ENCODE results near the gene MACROD2.

DNA sequence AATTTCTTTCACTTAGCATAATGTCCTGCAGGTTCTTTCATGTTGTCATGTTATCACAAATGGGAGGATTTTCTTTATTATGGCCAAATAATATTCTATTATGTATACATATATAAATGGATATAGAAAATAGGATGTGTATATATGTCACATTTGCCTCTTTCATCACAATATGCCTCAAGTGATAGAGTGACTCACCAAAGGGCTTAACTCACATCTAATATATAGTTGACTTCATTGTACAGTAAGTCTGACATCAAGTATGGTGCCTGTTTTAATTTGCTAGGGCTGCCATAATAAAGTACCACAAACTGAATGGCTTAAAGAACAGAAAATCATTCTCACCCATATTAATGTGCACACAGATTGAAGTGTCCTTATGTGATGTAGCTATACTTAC, 778.2 kb downstream of the MACROD2 start:
- TF ChIP-seq, protein P1, sequence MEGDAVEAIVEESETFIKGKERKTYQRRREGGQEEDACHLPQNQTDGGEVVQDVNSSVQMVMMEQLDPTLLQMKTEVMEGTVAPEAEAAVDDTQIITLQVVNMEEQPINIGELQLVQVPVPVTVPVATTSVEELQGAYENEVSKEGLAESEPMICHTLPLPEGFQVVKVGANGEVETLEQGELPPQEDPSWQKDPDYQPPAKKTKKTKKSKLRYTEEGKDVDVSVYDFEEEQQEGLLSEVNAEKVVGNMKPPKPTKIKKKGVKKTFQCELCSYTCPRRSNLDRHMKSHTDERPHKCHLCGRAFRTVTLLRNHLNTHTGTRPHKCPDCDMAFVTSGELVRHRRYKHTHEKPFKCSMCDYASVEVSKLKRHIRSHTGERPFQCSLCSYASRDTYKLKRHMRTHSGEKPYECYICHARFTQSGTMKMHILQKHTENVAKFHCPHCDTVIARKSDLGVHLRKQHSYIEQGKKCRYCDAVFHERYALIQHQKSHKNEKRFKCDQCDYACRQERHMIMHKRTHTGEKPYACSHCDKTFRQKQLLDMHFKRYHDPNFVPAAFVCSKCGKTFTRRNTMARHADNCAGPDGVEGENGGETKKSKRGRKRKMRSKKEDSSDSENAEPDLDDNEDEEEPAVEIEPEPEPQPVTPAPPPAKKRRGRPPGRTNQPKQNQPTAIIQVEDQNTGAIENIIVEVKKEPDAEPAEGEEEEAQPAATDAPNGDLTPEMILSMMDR (IDR thresholded peaks at IDR 0.05), result no peak
- TF ChIP-seq POLR2A (IDR thresholded peaks at IDR 0.05) (no peak), POLR2AphosphoS5 (IDR thresholded peaks at IDR 0.05) (no peak)
